ENCODE data around the gene DSG3.

DNA sequence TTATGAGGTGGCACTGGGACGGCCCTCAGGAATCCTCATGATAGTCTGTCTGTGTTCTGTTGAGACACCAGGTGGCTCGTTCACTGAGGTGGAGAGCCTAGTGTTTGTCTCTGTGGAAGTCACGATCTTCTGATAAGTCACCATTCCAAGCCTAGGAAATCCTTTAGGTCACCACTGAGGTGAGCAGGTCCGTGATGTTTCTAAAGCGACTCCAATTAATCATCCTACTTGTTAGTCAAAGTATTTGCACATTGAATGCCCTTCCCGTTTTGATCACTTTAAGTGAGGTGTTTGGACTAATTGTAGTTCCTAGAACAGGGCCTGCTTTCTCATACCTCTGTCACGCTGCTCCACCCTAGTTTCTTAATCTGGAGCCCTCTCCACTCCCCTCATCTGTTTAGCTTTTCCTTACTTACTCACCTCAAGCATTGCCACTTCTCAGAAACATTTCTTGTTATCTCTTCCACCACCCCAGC lies 28.0 kb upstream of the DSG3 start:
- TF ChIP-seq, protein P1, sequence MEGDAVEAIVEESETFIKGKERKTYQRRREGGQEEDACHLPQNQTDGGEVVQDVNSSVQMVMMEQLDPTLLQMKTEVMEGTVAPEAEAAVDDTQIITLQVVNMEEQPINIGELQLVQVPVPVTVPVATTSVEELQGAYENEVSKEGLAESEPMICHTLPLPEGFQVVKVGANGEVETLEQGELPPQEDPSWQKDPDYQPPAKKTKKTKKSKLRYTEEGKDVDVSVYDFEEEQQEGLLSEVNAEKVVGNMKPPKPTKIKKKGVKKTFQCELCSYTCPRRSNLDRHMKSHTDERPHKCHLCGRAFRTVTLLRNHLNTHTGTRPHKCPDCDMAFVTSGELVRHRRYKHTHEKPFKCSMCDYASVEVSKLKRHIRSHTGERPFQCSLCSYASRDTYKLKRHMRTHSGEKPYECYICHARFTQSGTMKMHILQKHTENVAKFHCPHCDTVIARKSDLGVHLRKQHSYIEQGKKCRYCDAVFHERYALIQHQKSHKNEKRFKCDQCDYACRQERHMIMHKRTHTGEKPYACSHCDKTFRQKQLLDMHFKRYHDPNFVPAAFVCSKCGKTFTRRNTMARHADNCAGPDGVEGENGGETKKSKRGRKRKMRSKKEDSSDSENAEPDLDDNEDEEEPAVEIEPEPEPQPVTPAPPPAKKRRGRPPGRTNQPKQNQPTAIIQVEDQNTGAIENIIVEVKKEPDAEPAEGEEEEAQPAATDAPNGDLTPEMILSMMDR (IDR thresholded peaks at IDR 0.05; ENCODE audit: low read length): no peak
- TF ChIP-seq EZH2 (optimal IDR thresholded peaks at IDR 0.05; ENCODE audit: low read depth, low read length) (no peak), EZH2phosphoT487 (IDR thresholded peaks at IDR 0.05; ENCODE audit: low read length) (no peak)

Data from MM.1S (cell line).